ENCODE results near the gene AGPAT2.

- TF ChIP-seq, protein P1, sequence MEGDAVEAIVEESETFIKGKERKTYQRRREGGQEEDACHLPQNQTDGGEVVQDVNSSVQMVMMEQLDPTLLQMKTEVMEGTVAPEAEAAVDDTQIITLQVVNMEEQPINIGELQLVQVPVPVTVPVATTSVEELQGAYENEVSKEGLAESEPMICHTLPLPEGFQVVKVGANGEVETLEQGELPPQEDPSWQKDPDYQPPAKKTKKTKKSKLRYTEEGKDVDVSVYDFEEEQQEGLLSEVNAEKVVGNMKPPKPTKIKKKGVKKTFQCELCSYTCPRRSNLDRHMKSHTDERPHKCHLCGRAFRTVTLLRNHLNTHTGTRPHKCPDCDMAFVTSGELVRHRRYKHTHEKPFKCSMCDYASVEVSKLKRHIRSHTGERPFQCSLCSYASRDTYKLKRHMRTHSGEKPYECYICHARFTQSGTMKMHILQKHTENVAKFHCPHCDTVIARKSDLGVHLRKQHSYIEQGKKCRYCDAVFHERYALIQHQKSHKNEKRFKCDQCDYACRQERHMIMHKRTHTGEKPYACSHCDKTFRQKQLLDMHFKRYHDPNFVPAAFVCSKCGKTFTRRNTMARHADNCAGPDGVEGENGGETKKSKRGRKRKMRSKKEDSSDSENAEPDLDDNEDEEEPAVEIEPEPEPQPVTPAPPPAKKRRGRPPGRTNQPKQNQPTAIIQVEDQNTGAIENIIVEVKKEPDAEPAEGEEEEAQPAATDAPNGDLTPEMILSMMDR (IDR thresholded peaks at IDR 0.05) = no peak
- TF ChIP-seq POLR2A (IDR thresholded peaks at IDR 0.05) = no peak
Measured at GRCh38 chr9:136684339-136684738, 2.9 kb downstream of the AGPAT2 start.
